Activated T-cell treated with anti-CD3 and anti-CD28 coated beads, Interleukin-2, amount 50 U/mL, for 1 hour (primary cell): ENCODE results near the gene RAD1.

Experiments used
- DNase-seq: peaks from one replicate; pipeline ENCODE4 v3.0.0-alpha.2; 2020

Gene RAD1

GRCh38 chr5:34859253-34859652 lies 56.1 kb downstream of the RAD1 start:
- DNase-seq: no peak

GRCh38 chr5:34858790-34859189 lies 56.5 kb downstream of the RAD1 start:
- no peak for DNase-seq

- no peak for DNase-seq
Measured at GRCh38 chr5:34857894-34858293, 57.4 kb downstream of the RAD1 start.

- no peak for DNase-seq
Measured at GRCh38 chr5:34857161-34857560, 58.1 kb downstream of the RAD1 start.
